Neural progenitor cell (in vitro differentiated cells): ENCODE measurements around the gene BRAT1. TPM values are rescaled to one million over a fixed set of nuclear protein-coding genes. Genes with fewer than 3 reads are reported as not detected.

Experiments used
- DNase-seq: peaks from one replicate; pipeline ENCODE4 v3.0.0-alpha.2; 2016; ENCODE audit warnings: low spot score
- H2AFZ ChIP-seq: fragments of 200-600 bp; sonication (generic); replicated peaks from 2 replicates; pipeline ENCODE4 v1.6.1; 2016; ENCODE audit warnings: antibody characterized with exemption
- H3F3A ChIP-seq: fragments of 200-600 bp; sonication (generic); 2 replicates; pipeline ENCODE4 v1.6.1; 2016; ENCODE audit warnings: antibody characterized with exemption, low read depth
- H3K27ac ChIP-seq: fragments of 200-600 bp; sonication (generic); 2 replicates; pipeline ENCODE4 v1.5.1; 2016; ENCODE audit warnings: mild to moderate bottlenecking
- H3K27me3 ChIP-seq: fragments of 200-600 bp; sonication (generic); 2 replicates; pipeline ENCODE4 v1.6.1; 2016; ENCODE audit warnings: mild to moderate bottlenecking, moderate library complexity
- H3K36me3 ChIP-seq: fragments of 200-600 bp; sonication (generic); 2 replicates; pipeline ENCODE4 v1.5.1; 2016
- H3K4me1 ChIP-seq: fragments of 200-600 bp; sonication (generic); 2 replicates; pipeline ENCODE4 v1.6.1; 2016; ENCODE audit warnings: mixed run types
- H3K4me2 ChIP-seq: fragments of 200-600 bp; sonication (generic); 2 replicates; pipeline ENCODE4 v1.6.1; 2016
- H3K4me3 ChIP-seq: fragments of 200-600 bp; sonication (generic); 2 replicates; pipeline ENCODE4 v1.5.1; 2016
- H3K79me2 ChIP-seq: fragments of 200-600 bp; sonication (generic); 2 replicates; pipeline ENCODE4 v1.6.1; 2016; ENCODE audit warnings: low read depth
- H3K9ac ChIP-seq: fragments of 200-600 bp; sonication (generic); 2 replicates; pipeline ENCODE4 v1.6.1; 2016
- H3K9me3 ChIP-seq: fragments of 200-600 bp; sonication (generic); 2 replicates; pipeline ENCODE4 v1.5.1; 2016; ENCODE audit warnings: low read depth
- H4K20me1 ChIP-seq: fragments of 200-600 bp; sonication (generic); 2 replicates; pipeline ENCODE4 v1.6.1; 2016; ENCODE audit warnings: low read depth
- H3K27ac Mint-ChIP-seq: 3 replicates; pipeline ENCODE4 v1.8.0; 2021; ENCODE audit warnings: mixed read lengths
- H3K27me3 Mint-ChIP-seq: 2 replicates; pipeline ENCODE4 v1.8.0; 2022; ENCODE audit warnings: low read depth, mild to moderate bottlenecking, inconsistent platforms, moderate library complexity, mixed read lengths; ENCODE audit not compliant: insufficient read depth
- H3K36me3 Mint-ChIP-seq: 3 replicates; pipeline ENCODE4 v1.8.0; 2021; ENCODE audit warnings: mixed read lengths
- H3K4me1 Mint-ChIP-seq: 3 replicates; pipeline ENCODE4 v1.8.0; 2021; ENCODE audit warnings: mixed read lengths
- H3K4me3 Mint-ChIP-seq: 3 replicates; pipeline ENCODE4 v1.8.0; 2021; ENCODE audit warnings: mild to moderate bottlenecking, moderate library complexity, mixed read lengths
- H3K9me3 Mint-ChIP-seq: 3 replicates; pipeline ENCODE4 v1.8.0; 2020; ENCODE audit warnings: mixed read lengths
- CTCF ChIP-seq: fragments of 200-600 bp; sonication (generic); IDR thresholded peaks from 2 replicates; pipeline ENCODE4 v1.5.1; 2017; ENCODE audit warnings: antibody characterized with exemption, mild to moderate bottlenecking
- EZH2 ChIP-seq: fragments of 200-600 bp; sonication (generic); IDR thresholded peaks from 2 replicates; pipeline ENCODE4 v1.6.1; 2017; ENCODE audit warnings: antibody characterized with exemption, mild to moderate bottlenecking, moderate library complexity
- EZH2phosphoT487 ChIP-seq: fragments of 200-600 bp; sonication (generic); IDR thresholded peaks from 2 replicates; pipeline ENCODE4 v1.6.1; 2017; ENCODE audit warnings: antibody characterized with exemption
- total RNA-seq: library from RNA; depleted of rRNA; stranded (reverse); fragments of >200 nt; gene quantifications from 2 replicates; pipeline ENCODE4 v1.2.3, GENCODE V29; 2015; ENCODE audit warnings: low replicate concordance

The BRAT1 gene
- total RNA-seq, 1 donor from 2014 or later, result 9.3 TPM

GRCh38 chr7:2501947-2502646 is 53.2 kb downstream of the BRAT1 start:
- Histone ChIP-seq H3K4me3 (no peak overlapping the region), H2AFZ (no peak overlapping the region), H3K36me3 (no peaks in the 10 kb centered on the region), H3K9me3 (no peaks in the 10 kb centered on the region), H4K20me1 (no peaks in the 10 kb centered on the region), H3K79me2 (no peaks in the 10 kb centered on the region), H3F3A (peaks cover 45% of the 10 kb centered on the region), H3K4me1 (peaks cover 44% of the 10 kb centered on the region), H3K9ac (no peak overlapping the region), H3K27ac (no peak overlapping the region), H3K4me2 (no peak overlapping the region), H3K27me3 (no peaks in the 10 kb centered on the region)
- TF ChIP-seq CTCF (no peak), EZH2 (no peak), EZH2phosphoT487 (no peak)
- H3K27me3 Mint-ChIP-seq, result peaks cover 18% of the 10 kb centered on the region
- no peak overlapping the region for H3K4me3 Mint-ChIP-seq
- no peaks in the 10 kb centered on the region for H3K36me3 Mint-ChIP-seq
- peaks cover 60% of the 10 kb centered on the region for H3K4me1 Mint-ChIP-seq
- H3K9me3 Mint-ChIP-seq, result no peaks in the 10 kb centered on the region
- no peak for DNase-seq
- peak overlapping the region; percentile 83 for H3K27ac Mint-ChIP-seq

- no peaks in the 10 kb centered on the region for H3K9me3 ChIP-seq
- H3K4me3 Mint-ChIP-seq, result peak overlapping the region; percentile 77
Observed at GRCh38 chr7:2500701-2501100, 54.6 kb downstream of the BRAT1 start.

GRCh38 chr7:2499719-2500430 is 55.4 kb downstream of the BRAT1 start:
- peaks cover 69% of the 10 kb centered on the region for H3K4me1 Mint-ChIP-seq
- DNase-seq, result peak; percentile 97
- peaks cover 23% of the 10 kb centered on the region for H3K27me3 Mint-ChIP-seq
- no peak overlapping the region for H3K9ac ChIP-seq
- H3K4me1 ChIP-seq, result peaks cover 64% of the 10 kb centered on the region
- no peaks in the 10 kb centered on the region for H4K20me1 ChIP-seq
- H3F3A ChIP-seq, result peaks cover 61% of the 10 kb centered on the region
- no peaks in the 10 kb centered on the region for H3K36me3 ChIP-seq
- H3K27ac ChIP-seq, result peak overlapping the region; percentile 94
- no peak for TF ChIP-seq EZH2
- TF ChIP-seq CTCF, result no peak
- peak overlapping the region; percentile 99 for H3K27ac Mint-ChIP-seq
- no peaks in the 10 kb centered on the region for H3K9me3 ChIP-seq
- no peak overlapping the region for H2AFZ ChIP-seq
- no peaks in the 10 kb centered on the region for H3K27me3 ChIP-seq
- peak overlapping the region; percentile 77 for H3K4me3 Mint-ChIP-seq
- no peak overlapping the region for H3K4me3 ChIP-seq
- no peaks in the 10 kb centered on the region for H3K79me2 ChIP-seq
- H3K36me3 Mint-ChIP-seq, result no peaks in the 10 kb centered on the region
- peak overlapping the region; percentile 64 for H3K4me2 ChIP-seq
- no peaks in the 10 kb centered on the region for H3K9me3 Mint-ChIP-seq

More at GRCh38 chr7:2500701-2501100, 54.6 kb downstream of the BRAT1 start:
- H2AFZ ChIP-seq, result no peak overlapping the region
- no peaks in the 10 kb centered on the region for H3K9me3 Mint-ChIP-seq
- H3K27me3 ChIP-seq, result no peaks in the 10 kb centered on the region
- no peak overlapping the region for H3K9ac ChIP-seq
- no peaks in the 10 kb centered on the region for H3K79me2 ChIP-seq
- peaks cover 26% of the 10 kb centered on the region for H3K27me3 Mint-ChIP-seq
- H3K27ac ChIP-seq, result peak overlapping the region; percentile 92
- peaks cover 57% of the 10 kb centered on the region for H3K4me1 ChIP-seq
- H3F3A ChIP-seq, result peaks cover 54% of the 10 kb centered on the region
- no peaks in the 10 kb centered on the region for H4K20me1 ChIP-seq
- H3K27ac Mint-ChIP-seq, result peak overlapping the region; percentile 99
- no peak overlapping the region for H3K4me3 ChIP-seq
- no peak for TF ChIP-seq EZH2phosphoT487
- TF ChIP-seq EZH2, result no peak
- H3K4me1 Mint-ChIP-seq, result peaks cover 64% of the 10 kb centered on the region
- H3K4me2 ChIP-seq, result peak overlapping the region; percentile 56
- no peak for DNase-seq
- no peaks in the 10 kb centered on the region for H3K36me3 ChIP-seq
- H3K36me3 Mint-ChIP-seq, result no peaks in the 10 kb centered on the region

GRCh38 chr7:2499181-2499580 is 56.1 kb downstream of the BRAT1 start:
- no peaks in the 10 kb centered on the region for H3K27me3 ChIP-seq
- H3K4me1 Mint-ChIP-seq, result peaks cover 72% of the 10 kb centered on the region
- no peaks in the 10 kb centered on the region for H3K36me3 Mint-ChIP-seq
- H3K4me3 ChIP-seq, result no peak overlapping the region
- H3K9me3 Mint-ChIP-seq, result no peaks in the 10 kb centered on the region
- H2AFZ ChIP-seq, result no peak overlapping the region
- no peak overlapping the region for H3K9ac ChIP-seq
- peak overlapping the region; percentile 52 for H3K4me3 Mint-ChIP-seq
- H3K4me2 ChIP-seq, result peak overlapping the region; percentile 64
- H3K27ac Mint-ChIP-seq, result peak overlapping the region; percentile 96
- no peaks in the 10 kb centered on the region for H3K79me2 ChIP-seq
- H3K36me3 ChIP-seq, result no peaks in the 10 kb centered on the region
- no peak for DNase-seq
- no peaks in the 10 kb centered on the region for H3K9me3 ChIP-seq
- TF ChIP-seq CTCF (no peak), EZH2 (no peak), EZH2phosphoT487 (no peak)
- peaks cover 71% of the 10 kb centered on the region for H3K4me1 ChIP-seq
- peaks cover 24% of the 10 kb centered on the region for H3K27me3 Mint-ChIP-seq
- H3K27ac ChIP-seq, result peak overlapping the region; percentile 94
- peaks cover 64% of the 10 kb centered on the region for H3F3A ChIP-seq
- H4K20me1 ChIP-seq, result no peaks in the 10 kb centered on the region
